ENCODE data around the gene STK32C. TPM values are rescaled to one million over a fixed set of nuclear protein-coding genes. Genes with fewer than 3 reads are reported as not detected.

Gene STK32C
- total RNA-seq, 4 donors from 2014 or later, result 3.3 to 5.7 (median 3.5) TPM

DNA sequence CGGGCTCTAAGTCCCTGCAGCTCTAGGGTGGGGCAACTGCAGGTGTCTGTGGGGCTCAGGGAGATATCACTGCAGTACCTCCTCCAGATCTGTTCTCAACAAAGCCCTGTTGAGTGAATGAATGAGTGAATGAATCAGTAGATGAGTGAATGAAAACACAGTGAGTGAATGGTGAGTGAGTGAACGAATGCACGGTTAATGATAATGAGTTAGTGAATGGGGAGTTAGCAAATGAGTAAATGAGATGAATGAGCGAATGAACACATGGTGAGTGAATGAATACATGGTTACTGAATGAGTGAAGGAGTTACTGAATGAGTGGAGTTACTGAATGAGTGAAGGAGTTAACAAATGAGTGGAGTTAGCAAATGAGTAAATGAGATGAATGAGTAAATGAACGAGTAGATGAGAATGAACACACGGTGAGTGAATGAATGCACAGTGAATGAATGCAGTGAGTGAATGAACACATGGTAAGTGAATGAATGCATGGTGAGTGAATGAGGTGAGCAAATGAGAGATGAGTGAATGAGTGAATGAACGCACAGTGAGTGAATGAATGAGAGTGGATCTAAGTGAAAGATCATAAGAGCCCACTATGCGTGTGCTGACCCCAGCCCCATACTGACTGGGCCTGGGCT, 34.3 kb downstream of the STK32C start:
- Histone ChIP-seq H3K4me3 (replicated peaks in 1 of 3) (no peak overlapping the region), H3K36me3 (no peaks in the 10 kb centered on the region), H3K27me3 (no peaks in the 10 kb centered on the region), H3K9me3 (no peaks in the 10 kb centered on the region), H3K4me1 (no peaks in the 10 kb centered on the region), H3K27ac (no peak overlapping the region)
- TF ChIP-seq, protein P1, sequence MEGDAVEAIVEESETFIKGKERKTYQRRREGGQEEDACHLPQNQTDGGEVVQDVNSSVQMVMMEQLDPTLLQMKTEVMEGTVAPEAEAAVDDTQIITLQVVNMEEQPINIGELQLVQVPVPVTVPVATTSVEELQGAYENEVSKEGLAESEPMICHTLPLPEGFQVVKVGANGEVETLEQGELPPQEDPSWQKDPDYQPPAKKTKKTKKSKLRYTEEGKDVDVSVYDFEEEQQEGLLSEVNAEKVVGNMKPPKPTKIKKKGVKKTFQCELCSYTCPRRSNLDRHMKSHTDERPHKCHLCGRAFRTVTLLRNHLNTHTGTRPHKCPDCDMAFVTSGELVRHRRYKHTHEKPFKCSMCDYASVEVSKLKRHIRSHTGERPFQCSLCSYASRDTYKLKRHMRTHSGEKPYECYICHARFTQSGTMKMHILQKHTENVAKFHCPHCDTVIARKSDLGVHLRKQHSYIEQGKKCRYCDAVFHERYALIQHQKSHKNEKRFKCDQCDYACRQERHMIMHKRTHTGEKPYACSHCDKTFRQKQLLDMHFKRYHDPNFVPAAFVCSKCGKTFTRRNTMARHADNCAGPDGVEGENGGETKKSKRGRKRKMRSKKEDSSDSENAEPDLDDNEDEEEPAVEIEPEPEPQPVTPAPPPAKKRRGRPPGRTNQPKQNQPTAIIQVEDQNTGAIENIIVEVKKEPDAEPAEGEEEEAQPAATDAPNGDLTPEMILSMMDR (IDR thresholded peaks at IDR 0.05), result no peak
- no peak for TF ChIP-seq POLR2A (IDR thresholded peaks at IDR 0.05)
- intact Hi-C loops (cut with DNase I), result no loop called here
- DNase-seq, result no peak
- 93 to 94% methylated on average over 8 of the region's 8 CpGs for WGBS, 2 donors

DNA sequence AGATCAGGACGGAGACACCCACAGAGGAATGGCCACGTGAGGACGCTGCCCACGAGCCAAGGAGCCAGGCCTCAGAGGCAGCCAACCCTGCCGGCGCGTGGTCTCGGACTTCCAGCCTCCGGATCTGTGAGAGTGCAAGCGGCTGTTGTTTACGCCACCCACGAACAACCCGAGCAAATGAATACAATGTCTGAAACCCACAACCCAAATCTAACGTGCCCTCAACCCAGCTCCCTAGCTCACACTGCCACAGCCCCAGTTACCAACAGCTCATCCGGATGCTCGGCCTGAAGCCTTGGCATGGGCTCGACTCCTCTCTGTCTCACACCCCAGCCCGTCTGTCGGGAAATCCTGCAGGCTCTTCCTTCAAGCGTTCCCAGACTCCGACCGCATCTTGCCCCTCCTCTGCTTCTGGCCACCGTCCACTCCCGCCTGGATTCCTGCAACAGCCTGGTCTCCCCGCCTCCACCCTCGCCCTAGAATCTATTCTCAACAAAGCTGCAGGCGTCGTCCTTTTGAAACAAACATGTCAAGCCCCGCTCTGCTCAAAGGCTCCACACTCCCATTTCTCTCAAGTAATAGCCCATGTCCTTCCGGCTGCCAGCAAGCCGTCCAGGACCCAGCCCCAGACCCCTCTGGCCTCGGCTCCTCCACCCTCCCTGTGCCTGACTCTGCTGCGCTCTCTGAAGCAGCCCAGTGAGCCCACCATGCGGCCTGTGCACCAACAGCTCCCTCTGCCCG, 35.3 kb downstream of the STK32C start:
- Histone ChIP-seq H3K27me3 (no peaks in the 10 kb centered on the region), H3K9me3 (no peaks in the 10 kb centered on the region), H3K36me3 (no peaks in the 10 kb centered on the region), H3K4me3 (replicated peaks in 1 of 3) (no peak overlapping the region), H3K27ac (no peak overlapping the region), H3K4me1 (no peaks in the 10 kb centered on the region)
- TF ChIP-seq, protein P1 (IDR thresholded peaks at IDR 0.05), result no peak
- no peak for TF ChIP-seq POLR2A (IDR thresholded peaks at IDR 0.05)
- intact Hi-C loops (cut with DNase I), result no loop called here
- WGBS, 2 donors, result 70 to 75% methylated on average over 28 to 34 of the region's 35 CpGs
- no peak for DNase-seq

DNA sequence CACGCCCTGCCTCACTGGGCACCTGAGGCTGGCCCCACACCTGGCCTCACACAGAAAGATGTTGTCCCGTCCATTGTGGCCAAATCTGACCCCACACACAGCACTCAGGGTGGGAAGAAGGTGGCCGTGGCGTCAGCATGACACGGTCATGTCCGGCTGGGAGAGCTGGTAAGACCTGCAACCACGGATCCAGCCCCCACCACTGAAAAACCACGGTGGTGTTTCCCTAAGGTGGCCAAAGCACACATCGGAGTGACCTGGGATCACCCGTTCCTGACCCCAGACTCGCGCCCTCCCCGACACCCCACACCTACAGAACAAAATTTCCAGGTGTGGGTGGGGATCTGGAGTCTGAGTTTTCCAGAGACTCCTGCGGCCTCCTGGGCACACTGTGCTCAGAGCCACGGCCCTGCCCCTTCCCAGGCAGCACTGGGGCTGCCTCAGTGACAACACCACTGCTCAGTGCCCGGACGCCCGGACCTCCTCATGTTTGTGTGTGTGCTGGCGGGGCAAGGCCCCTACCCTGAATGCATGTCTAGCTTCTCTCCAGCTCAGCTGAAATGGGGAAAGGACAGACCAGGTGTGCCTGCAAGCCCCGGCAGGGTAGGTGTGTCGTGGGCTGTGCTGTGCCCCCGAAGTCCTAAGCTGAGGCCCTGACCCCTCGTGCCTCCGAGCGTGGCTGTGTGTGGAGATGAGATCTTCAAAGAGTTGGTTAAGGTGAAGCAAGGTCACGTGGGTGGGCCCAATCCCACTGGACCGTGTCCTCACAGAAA, 36.1 kb downstream of the STK32C start:
- TF ChIP-seq, protein P1 (IDR thresholded peaks at IDR 0.05), result no peak
- no peak for TF ChIP-seq POLR2A (IDR thresholded peaks at IDR 0.05)
- intact Hi-C loops (cut with DNase I), result no loop called here
- Histone ChIP-seq H3K36me3 (no peaks in the 10 kb centered on the region), H3K9me3 (no peaks in the 10 kb centered on the region), H3K27me3 (no peaks in the 10 kb centered on the region), H3K4me1 (no peaks in the 10 kb centered on the region), H3K4me3 (replicated peaks in 1 of 3) (no peak overlapping the region), H3K27ac (no peak overlapping the region)
- DNase-seq, result no peak
- WGBS, 2 donors, result 84 to 89% methylated on average over 16 to 23 of the region's 27 CpGs

DNA sequence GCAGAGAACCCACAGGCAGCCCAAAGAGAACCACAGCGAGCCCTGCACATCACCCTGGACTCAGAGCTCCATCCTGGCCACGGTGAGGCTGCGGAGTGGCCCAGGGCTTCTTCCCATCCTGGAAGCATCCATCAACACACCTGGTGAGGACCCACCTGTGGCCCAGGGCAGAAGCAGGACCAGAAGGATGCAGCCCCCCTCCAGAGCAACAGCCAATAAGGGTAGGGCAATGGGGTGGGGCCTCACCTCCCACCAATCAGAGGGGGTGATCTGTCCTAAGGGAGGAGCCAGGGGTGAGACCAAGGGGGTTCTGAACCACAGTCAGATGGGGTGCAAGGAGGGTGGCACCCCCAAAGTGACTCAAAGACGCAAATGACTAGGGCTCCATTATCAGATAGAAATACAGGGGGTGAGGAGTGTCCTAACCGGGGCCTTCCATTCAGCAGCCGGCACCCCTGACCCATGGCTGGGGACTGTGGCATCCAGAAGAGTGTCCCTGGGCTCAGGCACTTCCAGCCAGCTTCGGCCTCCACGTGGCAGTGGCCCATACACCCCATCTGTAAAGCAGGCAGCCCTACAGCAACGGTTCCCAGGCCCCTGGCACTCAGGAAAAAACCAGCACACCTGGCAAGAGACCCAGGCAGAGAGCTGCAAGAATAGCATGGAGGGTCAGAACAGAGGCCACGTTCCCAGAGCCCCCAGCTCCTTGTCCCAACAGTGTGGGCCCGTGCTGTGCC, 36.9 kb downstream of the STK32C start:
- Histone ChIP-seq H3K4me3 (replicated peaks in 1 of 3) (no peak overlapping the region), H3K4me1 (no peaks in the 10 kb centered on the region), H3K27me3 (no peaks in the 10 kb centered on the region), H3K9me3 (no peaks in the 10 kb centered on the region), H3K27ac (no peak overlapping the region), H3K36me3 (no peaks in the 10 kb centered on the region)
- TF ChIP-seq, protein P1 (IDR thresholded peaks at IDR 0.05), result no peak
- TF ChIP-seq POLR2A (IDR thresholded peaks at IDR 0.05), result no peak
- no peak for DNase-seq
- intact Hi-C loops (cut with DNase I), result no loop called here
- 93 to 97% methylated on average over 5 to 10 of the region's 11 CpGs for WGBS, 2 donors
